SK-MEL-5 (cell line): ENCODE data around the gene SALL4. TPM values are rescaled to one million over a fixed set of nuclear protein-coding genes. Genes with fewer than 3 reads are reported as not detected.

Experiments used
- total RNA-seq: library from RNA; depleted of rRNA; stranded (reverse); fragments of >200 nt; shearing (Covaris generic); gene quantifications from 2 replicates; pipeline ENCODE4 v1.2.3, GENCODE V29; 2014; rRNA removed

SALL4 gene
- total RNA-seq, 1 experiment from 2014 or later = 0.40 TPM

Other genes starting within 250 kb of the SALL4 start
- 17.2 and 20.3 TPM in 2 replicates for gene ATP9A, start 34.1 kb downstream of the SALL4 start, total RNA-seq